Effector memory CD8-positive, alpha-beta T cell (primary cell): ENCODE data around the gene PPP1R15B.

Experiments used
- ATAC-seq: fragments of 150-1000 bp; cut with Tn5 transposase; replicated peaks from 2 replicates; pipeline ENCODE4 v1.10.0; 2021; ENCODE audit warnings: mild to moderate bottlenecking, moderate library complexity
- DNase-seq, 3 experiments: peaks; one replicate each; pipeline ENCODE4 v3.0.0; 2021
- H3K27ac Mint-ChIP-seq, 2 donors: one replicate each; pipeline ENCODE4 v1.8.0; 2022; ENCODE audit warnings: mild to moderate bottlenecking in 2 of 2, mixed read lengths in 2 of 2, moderate library complexity in 2 of 2
- H3K27me3 Mint-ChIP-seq, 2 donors: one replicate each; pipeline ENCODE4 v1.8.0; 2022; ENCODE audit warnings: mixed read lengths in 2 of 2
- H3K36me3 Mint-ChIP-seq: one replicate; pipeline ENCODE4 v1.8.0; 2022; ENCODE audit warnings: mild to moderate bottlenecking, moderate library complexity, mixed read lengths; ENCODE audit not compliant: insufficient read depth
- H3K4me1 Mint-ChIP-seq, 2 donors: one replicate each; pipeline ENCODE4 v1.8.0; 2022; ENCODE audit warnings: low read depth in 2 of 2, mixed read lengths in 2 of 2
- H3K4me3 Mint-ChIP-seq, 2 donors: one replicate each; pipeline ENCODE4 v1.8.0; 2022; ENCODE audit warnings: mild to moderate bottlenecking in 2 of 2, mixed read lengths in 2 of 2, moderate library complexity in 2 of 2
- H3K9me3 Mint-ChIP-seq, 2 donors: one replicate each; pipeline ENCODE4 v1.8.0; 2022; ENCODE audit warnings: mixed read lengths in 2 of 2

Gene PPP1R15B

GRCh38 chr1:204357551-204358490 is 53.8 kb downstream of the PPP1R15B start:
- no peak for ATAC-seq
- peaks cover 0 to 38% of the 10 kb centered on the region in 2 donors for H3K27me3 Mint-ChIP-seq
- H3K4me3 Mint-ChIP-seq: no peak overlapping the region
- no peak for DNase-seq
- peaks cover 0 to 3% of the 10 kb centered on the region in 2 donors for H3K4me1 Mint-ChIP-seq
- H3K27ac Mint-ChIP-seq: no peak overlapping the region
- H3K36me3 Mint-ChIP-seq: no peaks in the 10 kb centered on the region
- H3K9me3 Mint-ChIP-seq: no peaks in the 10 kb centered on the region

- Mint-ChIP-seq H3K4me3 (no peak overlapping the region), H3K9me3 (no peaks in the 10 kb centered on the region), H3K27ac (no peak overlapping the region), H3K36me3 (no peaks in the 10 kb centered on the region), H3K27me3 (peaks cover 0 to 40% of the 10 kb centered on the region in 2 donors), H3K4me1 (peaks cover 0 to 3% of the 10 kb centered on the region in 2 donors)
- DNase-seq (no peak), ATAC-seq (no peak)
Measured at GRCh38 chr1:204356997-204357396, 54.6 kb downstream of the PPP1R15B start.

GRCh38 chr1:204355913-204356312 is 55.7 kb downstream of the PPP1R15B start:
- peaks cover 0 to 3% of the 10 kb centered on the region in 2 donors for H3K4me1 Mint-ChIP-seq
- H3K36me3 Mint-ChIP-seq: no peaks in the 10 kb centered on the region
- peaks cover 6 to 47% of the 10 kb centered on the region in 2 donors for H3K27me3 Mint-ChIP-seq
- no peak overlapping the region for H3K27ac Mint-ChIP-seq
- H3K9me3 Mint-ChIP-seq: no peaks in the 10 kb centered on the region
- DNase-seq: no peak
- no peak for ATAC-seq
- no peak overlapping the region for H3K4me3 Mint-ChIP-seq

GRCh38 chr1:204354579-204354978 is 57.0 kb downstream of the PPP1R15B start:
- H3K27me3 Mint-ChIP-seq: peaks cover 6 to 55% of the 10 kb centered on the region in 2 donors
- no peak for ATAC-seq
- no peak for DNase-seq
- no peak overlapping the region for H3K27ac Mint-ChIP-seq
- no peaks in the 10 kb centered on the region for H3K36me3 Mint-ChIP-seq
- no peaks in the 10 kb centered on the region for H3K9me3 Mint-ChIP-seq
- peaks cover 0 to 3% of the 10 kb centered on the region in 2 donors for H3K4me1 Mint-ChIP-seq
- H3K4me3 Mint-ChIP-seq: no peak overlapping the region
